ENCODE measurements around the gene ST3GAL5.
"Not testable (repeated sequence)": the region's sequence is repeated elsewhere in the genome, so short reads cannot be mapped to it uniquely, and the experiment has no call there.

Gene ST3GAL5

GRCh38 chr2:85893428-85894258 is 4.9 kb upstream of the ST3GAL5 start:
- no peak for DNase-seq (ENCODE audit: low read depth, low spot score)

- no peak for DNase-seq (ENCODE audit: low read depth, low spot score)
These were observed 3.6 kb upstream of the ST3GAL5 start for GRCh38 chr2:85892216-85892944.

- no peak for DNase-seq (ENCODE audit: low read depth, low spot score)
These were observed 1.9 kb upstream of the ST3GAL5 start for GRCh38 chr2:85890522-85891176.

GRCh38 chr2:85889627-85890281 is 964 bp upstream of the ST3GAL5 start:
- no peak for DNase-seq (ENCODE audit: low read depth, low spot score)

- no peak for DNase-seq (ENCODE audit: low read depth, low spot score)
These were observed 638 bp downstream of the ST3GAL5 start for GRCh38 chr2:85888020-85888683.

- no peak for DNase-seq (ENCODE audit: low read depth, low spot score)
These were observed 1.2 kb downstream of the ST3GAL5 start for GRCh38 chr2:85887566-85888019.

- DNase-seq (ENCODE audit: low read depth, low spot score): peak; percentile 35
These were observed 2.2 kb downstream of the ST3GAL5 start for GRCh38 chr2:85886590-85886989.

- no peak for DNase-seq (ENCODE audit: low read depth, low spot score)
These were observed 2.6 kb downstream of the ST3GAL5 start for GRCh38 chr2:85886141-85886540.

GRCh38 chr2:85881781-85882180 is 7.0 kb downstream of the ST3GAL5 start:
- not testable (repeated sequence) for DNase-seq (ENCODE audit: low read depth, low spot score)

GRCh38 chr2:85880716-85881328 is 8.0 kb downstream of the ST3GAL5 start:
- DNase-seq (ENCODE audit: low read depth, low spot score): not testable (repeated sequence)

- DNase-seq (ENCODE audit: low read depth, low spot score): no peak
These were observed 9.9 kb downstream of the ST3GAL5 start for GRCh38 chr2:85878719-85879370.

GRCh38 chr2:85875350-85876050 is 13.3 kb downstream of the ST3GAL5 start:
- no peak for DNase-seq (ENCODE audit: low read depth, low spot score)

GRCh38 chr2:85873679-85874078 is 15.1 kb downstream of the ST3GAL5 start:
- no peak for DNase-seq (ENCODE audit: low read depth, low spot score)

GRCh38 chr2:85872536-85873161 is 16.1 kb downstream of the ST3GAL5 start:
- no peak for DNase-seq (ENCODE audit: low read depth, low spot score)

- DNase-seq (ENCODE audit: low read depth, low spot score): no peak
These were observed 17.2 kb downstream of the ST3GAL5 start for GRCh38 chr2:85871494-85872164.

GRCh38 chr2:85868822-85869221 is 20.0 kb downstream of the ST3GAL5 start:
- no peak for DNase-seq (ENCODE audit: low read depth, low spot score)

- no peak for DNase-seq (ENCODE audit: low read depth, low spot score)
These were observed 21.1 kb downstream of the ST3GAL5 start for GRCh38 chr2:85867556-85868292.

- DNase-seq (ENCODE audit: low read depth, low spot score): no peak
These were observed 21.7 kb downstream of the ST3GAL5 start for GRCh38 chr2:85867121-85867520.

Data from activated naive CD8-positive, alpha-beta T cell treated with anti-CD3 and anti-CD28 coated beads, Interleukin-2, amount 50 U/mL, for 16 hours (primary cell).